ENCODE data around the gene ETHE1.
A peak's percentile ranks its signal among the peaks of the same experiment; 100 is the strongest.

ETHE1 gene

DNA sequence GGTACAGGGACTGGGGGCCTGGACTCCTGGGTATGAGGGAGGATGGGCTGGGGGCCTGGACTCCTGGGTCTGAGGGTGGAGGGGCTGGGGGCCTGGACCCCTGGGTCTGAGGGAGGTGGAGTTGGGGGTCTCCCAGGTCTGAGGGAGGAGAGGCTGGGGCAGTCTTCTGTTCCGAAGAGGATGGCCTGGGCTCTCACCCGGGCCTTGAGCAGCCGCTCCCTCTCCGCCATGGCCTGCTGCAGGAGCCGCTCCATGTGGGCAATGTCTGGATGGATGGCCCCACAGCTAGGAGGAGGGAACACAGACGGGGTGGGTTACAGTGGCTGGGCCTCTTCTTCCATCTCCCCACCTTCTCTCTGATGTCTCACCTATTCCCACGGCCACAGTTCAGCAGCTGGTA is 40.6 kb downstream of the ETHE1 start:
- DNase-seq = no peak

DNA sequence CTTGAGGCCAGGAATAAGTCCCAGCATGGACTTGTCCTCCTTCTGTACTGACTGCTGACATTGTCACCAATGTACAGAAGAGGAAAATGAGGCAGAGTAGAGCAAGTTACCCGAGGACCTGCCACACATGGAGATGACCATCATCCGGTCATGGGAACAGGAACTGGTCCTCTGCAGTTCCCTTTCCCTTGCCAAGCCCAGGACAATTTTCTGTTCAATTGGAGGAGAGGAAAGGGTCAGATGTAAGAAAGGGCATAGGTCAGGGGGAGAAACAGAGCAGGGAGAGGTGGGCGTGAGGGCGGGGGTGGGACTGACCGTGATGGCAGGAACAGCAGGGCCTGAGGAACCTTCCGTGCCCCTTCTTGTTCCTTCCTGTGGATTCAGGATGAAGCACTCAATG is 41.0 kb downstream of the ETHE1 start:
- no peak for DNase-seq

DNA sequence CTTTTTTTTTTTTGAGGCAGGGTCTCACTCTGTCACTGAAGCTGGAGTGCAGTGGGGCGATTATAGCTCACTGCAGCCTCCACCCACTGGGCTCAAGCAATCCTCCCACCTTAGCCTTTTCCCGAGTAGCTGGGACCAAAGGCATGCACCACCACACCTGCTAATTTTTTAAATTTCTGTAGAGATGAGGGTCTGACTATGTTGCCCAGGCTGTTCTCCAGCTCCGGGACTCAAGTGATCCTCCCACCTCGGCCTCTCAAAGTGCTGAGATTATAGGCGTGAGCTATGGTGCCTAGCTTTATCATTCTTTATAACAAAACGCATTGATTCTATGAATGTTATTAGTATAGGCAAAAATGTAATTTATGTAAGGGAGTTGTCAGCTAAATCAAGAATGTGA is 43.7 kb downstream of the ETHE1 start:
- DNase-seq = no peak

DNA sequence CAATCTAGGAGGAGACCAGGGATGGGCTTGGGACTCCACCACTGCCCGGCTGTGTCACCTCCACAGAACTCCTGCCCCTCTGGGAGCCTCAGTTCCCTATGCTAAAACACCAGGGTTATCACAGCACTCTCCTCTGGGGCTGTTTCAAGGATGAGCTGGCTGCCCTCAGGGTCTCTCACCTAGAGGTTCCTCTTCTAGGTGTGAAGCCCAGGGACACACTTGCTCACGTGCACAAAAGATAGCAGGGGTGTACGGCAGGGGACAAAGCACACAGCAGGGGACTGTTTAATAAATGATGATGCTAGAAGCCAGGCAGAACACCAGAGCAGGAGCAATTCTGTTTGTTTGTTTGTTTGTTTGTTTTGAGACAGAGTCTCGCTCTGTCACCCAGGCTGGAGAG is 44.8 kb downstream of the ETHE1 start:
- no peak for DNase-seq

DNA sequence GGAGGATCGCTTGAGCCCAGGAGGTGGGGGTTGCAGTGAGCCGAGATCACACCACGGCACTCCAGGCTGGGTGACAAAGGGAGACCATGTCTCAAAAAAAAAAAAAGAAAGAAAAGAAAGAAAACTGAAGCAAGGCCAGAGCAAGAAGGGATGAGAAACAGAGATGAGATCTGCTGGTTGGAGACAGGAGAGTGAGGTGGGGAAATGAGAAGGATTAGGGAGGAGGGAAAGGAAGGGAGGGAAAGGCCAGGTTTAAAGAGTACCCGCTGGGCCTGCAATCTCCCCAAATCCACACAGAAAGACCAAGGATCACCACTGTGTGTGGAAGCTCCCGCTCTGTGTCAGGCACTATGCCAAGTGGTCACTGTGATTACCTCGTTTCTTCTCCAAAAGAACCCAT is 45.3 kb downstream of the ETHE1 start:
- DNase-seq = no peak

DNA sequence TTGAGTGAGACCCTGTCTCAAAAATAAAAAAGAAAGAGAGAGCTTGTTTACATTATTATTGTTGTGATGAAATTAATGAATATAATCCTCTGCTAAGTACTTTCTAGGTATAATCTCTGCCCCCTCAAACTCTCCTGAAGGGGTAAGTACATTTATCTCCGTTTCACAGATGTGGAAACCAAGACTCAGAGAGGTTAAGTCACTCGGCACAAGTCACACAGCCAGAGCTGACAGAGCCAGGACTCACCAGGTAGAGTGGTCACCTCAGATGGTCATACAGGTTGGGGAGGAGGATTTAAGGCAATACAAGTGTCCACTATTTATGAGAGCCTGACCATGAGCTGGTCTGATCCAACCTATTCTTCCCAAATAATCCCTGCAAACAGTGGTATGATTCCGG is 46.4 kb downstream of the ETHE1 start:
- DNase-seq = no peak

DNA sequence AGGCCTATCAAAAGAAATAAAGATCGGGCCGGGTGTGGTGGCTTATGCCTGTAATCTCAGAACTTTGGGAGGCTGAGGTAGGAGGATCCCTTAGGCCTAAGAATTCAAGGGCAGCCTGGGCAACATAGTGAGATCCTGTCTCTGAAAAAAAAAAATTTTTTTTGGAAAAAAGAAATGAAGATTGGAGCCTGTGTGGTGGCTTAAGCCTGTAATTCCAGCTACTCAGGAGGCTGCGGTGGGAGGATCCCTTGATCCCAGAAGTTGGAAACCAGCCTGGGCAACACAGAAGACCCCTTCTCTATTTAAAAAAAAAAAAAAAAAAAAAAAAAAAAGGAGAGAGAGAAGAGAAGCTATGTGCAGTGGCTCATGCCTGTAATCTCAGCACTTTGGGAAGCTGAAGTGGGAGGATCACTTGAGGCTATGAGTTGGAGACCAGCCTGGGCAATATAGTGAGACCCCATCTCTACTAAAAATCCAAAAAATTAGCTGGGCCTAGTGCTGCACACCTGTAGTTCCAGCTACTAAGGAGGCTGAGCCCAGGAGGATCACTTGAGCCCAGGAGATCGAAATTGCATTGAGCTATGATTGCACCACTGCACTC is 46.9 kb downstream of the ETHE1 start:
- DNase-seq = no peak

DNA sequence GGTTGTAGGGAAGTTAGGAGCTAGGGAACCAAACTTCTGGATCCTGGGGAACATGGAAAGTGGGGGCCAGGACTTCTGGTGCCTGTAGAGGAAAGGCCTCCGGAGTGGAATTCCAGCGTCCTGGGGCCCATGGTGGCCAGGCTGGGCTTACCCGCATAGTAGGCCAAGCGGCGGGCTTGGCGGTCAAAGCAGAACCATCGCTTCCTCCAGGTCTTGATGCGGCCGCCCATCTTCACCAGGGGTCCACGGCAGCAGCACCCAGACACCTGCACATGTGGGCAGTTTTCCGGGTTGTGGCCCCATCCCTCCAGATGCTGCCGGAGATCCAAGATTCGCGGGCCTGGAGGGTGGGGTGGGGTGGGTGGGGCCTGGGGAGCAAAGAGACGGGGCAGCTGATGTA is 47.8 kb downstream of the ETHE1 start:
- DNase-seq = no peak

DNA sequence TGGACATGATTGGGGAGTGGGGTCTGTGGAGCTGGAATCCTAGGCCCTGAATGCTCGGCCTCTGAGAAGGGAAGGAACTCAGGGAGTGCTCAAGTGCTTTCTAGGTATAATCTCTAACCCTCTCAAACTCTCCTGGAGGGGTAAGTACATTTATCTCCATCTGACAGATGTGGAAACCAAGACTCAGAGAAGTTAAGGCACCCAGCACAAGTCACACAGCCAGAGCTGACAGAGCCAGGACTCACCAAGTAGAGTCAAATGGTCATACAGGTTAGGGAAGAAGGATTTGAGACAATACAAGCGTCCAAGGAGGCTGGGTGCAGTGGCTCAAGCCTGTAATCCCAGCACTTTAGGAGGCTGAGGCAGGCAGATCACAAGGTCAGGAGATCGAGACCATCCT is 48.7 kb downstream of the ETHE1 start:
- no peak for DNase-seq

DNA sequence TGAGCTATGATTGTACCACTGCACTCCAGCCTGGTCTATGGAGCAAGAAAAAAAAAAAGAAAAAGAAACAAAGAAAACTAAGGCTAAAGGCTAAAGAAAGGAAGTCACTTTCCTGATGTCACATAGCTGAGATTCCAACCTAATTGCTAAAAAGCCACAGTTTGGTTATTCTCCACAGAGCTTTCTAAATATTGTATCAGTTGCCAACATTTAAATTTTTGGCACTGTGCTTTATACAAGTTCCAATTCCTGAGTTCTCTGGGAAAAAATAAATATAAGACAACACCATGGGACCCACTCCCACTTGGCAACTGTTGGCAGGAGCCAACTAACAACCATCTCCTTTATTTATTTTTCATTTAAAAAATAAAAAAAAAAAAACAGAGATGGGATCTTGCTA is 50.4 kb downstream of the ETHE1 start:
- no peak for DNase-seq

DNA sequence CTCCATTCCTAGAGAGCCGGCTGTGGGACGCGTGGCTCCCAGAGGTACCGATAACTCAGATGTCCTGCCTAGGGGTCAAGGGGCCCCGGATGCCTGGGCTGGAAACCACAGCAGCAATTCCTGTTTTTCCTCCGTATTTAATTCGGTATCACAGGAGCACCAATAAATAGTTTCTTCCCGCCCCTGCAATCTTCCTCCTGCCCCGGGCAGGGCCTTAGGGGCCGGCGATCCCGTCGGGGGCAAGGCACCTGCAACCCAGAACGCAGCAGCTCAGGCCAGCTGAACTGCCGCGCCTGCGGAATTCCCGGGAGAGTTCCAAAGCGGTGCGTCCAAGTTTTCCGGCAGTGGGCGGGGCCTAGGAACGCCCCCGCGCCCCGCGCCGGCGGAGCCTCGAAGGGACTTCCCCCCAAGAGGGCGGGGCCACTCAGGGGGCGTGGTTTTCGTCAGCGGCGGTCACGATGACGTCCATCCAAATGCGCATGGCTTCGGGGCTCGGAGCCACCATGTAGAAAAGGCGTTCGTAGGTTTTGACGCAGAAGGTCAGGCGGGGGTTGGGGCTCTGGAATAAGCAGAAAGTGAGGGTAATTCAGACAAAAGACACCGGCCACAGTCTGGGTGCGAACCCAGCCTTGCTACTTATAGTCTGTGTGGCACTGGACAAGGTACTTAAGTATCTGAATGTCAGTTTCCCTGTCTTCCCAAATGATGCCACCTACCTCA is 51.9 kb downstream of the ETHE1 start:
- peak; percentile 95 to 96 for DNase-seq

DNA sequence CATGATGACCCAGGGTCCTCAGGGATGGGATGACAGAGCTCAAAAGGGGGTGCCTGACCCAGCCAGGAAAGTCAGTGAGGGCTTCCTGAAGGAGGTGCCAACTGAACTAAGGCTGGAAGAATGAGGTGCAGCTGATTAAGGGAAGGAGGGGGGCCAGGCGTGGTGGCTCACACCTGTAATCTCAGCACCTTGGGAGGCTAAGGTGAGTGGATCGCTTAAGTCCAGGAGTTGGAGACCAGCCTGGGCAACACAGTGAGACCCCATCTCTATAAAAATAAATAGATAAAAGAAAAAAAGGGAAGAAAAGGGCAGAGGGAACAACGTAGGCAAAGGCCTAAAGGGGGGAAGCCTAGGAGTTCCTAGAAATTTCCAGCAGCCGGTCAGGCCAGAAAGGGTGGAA is 52.5 kb downstream of the ETHE1 start:
- DNase-seq = no peak

DNA sequence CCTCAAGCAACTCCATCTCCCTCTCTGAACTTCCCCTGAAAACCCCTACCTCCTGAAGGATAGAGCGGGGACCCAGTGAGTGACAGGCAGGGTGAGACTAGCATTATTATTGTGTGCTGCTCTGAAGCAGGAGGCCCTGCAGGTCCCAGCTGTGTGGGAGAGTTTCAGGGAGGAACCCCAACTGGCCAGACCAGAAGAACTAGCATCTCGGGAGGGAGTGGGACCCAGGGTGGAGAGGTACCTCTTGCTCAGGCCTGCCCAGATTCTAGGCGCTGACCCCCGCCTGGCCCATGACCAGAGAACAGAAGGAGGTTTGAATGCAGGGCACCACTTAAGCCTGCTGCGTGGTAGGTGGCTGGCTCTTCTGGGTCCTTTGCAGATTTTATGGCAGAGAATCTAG is 55.9 kb downstream of the ETHE1 start:
- DNase-seq = no peak

DNA sequence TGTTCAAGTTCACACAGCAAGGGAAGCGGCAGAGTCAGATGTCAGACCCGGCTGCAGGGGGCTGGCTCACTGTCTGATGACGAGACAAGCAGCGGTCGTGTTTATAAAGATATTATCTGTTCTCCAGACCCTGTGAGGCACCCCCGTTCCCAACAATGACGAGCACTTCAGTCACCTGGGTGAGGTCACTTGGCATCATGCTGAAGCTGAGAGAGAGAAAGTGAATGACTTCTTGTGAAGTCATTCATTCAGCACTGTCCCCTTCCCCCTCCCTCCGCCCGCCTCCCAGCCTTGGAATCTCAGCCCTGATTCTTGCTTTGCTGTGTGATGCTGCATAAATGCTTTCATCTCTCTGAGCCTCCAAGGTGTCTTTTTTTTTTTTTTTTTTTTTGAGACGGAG is 56.7 kb downstream of the ETHE1 start:
- peak; percentile 16 to 40 for DNase-seq

DNA sequence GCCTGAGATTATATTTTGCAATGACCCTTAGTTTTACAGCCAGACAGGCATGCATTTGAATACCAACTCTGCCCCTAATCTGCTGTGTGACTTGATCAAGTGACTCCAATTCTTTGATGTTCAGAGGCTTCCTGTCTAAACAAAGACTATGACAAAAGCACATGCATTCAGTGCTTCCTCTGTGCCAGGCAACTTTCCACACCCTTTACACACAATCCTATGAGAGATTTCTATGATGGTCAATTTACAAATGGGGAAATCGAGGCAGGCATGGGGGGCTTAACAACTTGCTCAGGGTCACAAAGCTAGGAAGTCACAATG is 57.9 kb downstream of the ETHE1 start:
- no peak for DNase-seq

DNA sequence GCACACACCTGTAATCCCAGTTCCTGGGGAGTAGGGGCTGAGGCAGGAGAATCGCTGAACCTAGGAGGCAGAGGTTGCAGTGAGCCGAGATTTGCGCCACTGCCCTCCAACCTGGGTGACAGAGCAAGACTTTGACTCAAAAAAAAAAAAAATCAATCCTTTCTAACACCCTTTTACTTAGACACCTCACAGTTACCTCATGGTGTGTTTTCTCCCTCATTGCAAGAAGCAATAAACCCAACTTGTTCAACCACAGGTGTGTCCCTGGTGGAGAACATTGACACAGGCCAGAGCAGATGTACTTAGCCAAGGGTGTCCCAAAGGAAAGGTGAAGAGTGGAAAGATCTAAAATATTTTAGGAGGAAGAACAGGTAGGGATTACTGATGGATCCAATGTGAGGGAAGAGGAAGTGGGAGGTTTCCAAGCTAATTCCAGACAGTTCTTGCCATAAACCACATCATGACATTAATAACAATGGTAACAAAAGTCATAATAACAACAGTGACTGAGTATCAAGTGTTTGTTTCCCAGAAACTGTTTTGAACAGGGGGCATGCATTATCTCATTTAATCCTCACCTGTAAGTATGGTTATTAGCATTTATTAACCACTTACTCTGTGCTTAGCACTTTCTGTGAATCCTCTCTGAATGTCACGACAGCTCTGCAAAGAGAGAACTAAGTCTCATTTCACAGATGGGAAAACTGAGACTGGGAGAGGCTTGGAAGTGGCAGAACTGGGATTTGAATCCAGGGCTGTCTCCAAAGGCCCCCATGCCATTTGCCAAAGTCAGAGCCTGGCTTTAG is 58.4 kb downstream of the ETHE1 start:
- no peak for DNase-seq

DNA sequence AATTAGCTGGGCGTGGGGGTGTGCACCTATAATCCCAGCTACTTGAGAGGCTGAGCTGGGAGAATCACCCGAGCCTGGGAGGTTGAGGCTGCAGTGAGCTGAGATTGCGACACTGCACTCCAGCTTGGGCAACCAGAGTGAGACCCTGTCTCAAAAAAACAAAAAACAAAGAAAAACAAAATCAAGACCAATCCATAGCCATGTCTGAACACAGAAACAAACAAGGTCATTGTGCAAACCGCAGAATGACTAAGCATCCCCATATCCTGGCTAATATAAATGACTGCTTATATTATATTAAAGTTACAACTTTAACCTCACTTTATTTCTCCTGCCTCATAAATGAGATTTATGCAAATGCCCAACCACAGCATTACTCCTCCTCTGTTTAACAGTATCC is 59.3 kb downstream of the ETHE1 start:
- DNase-seq = no peak

DNA sequence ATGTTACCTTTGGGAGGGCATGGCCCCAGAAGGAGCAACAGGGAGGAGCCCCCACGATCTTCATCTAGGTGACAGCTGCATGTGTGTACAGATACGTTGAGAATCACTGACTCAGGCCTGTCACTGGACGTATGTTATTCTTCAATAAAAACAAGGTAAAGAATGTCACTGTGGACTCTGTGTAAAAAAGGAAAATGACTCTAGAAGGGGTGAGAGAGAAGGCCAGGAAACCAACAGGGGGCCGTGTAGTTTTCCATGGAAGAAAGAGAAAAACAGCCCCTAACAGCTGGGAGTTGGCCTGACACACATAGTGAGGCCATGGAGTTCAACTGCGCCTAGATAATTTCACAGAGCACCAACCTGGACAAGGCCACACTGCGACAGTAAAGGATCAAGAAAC is 59.7 kb downstream of the ETHE1 start:
- DNase-seq = no peak

DNA sequence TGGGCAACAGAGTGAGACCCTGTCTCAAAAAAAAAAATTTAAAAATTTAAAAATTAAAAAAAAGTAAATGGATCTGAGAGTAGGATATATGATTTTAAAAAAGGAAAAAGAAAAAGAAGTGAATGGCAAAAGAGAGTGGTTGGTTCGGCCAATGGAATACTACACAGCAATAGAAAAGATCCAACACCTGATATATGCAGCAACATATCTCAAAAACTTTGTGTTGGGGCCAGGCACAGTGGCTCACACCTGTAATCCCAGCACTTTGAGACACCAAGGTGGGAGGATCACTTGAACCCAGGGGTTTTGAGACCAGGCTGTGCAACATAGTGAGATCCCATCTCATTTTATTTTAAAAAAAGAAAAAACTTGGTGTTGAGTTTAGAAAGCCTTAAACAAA is 60.2 kb downstream of the ETHE1 start:
- no peak for DNase-seq

DNA sequence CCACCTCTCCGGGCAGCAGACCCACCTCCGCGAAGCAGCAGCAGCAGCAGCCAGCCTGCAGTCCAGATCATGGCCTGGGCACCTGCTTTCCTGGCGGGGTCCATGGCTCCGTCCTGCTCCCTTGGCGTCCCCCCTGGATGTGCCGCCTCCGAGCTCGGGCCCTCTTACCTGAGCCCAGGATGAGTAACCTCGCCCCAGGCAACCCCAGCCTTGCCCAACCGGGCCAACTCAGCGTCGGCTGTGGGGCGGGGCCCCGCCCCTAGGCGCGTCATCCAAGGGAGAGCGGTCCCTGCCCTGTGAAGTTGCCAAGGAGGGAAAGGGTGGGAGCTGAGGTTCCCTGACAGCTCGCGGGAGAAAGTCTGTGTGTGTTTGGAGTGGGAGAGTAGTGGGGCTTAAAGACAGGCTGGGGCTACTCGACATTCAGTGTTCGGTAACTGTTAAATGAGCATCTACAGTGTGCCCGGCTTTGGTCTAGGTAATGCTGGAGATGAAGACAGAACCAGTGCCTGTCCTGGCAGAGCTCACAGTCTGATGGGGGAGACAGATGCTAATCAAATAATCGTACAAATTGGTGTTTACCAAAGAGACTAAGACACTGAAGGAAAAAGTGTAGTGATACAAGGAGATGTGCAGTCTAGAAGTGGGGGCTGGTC is 61.4 kb downstream of the ETHE1 start, which contains the start of gene LYPD3:
Gene LYPD3 (minus strand): TSS at position 141 of the 653 bp plus-strand sequence. CDS start 37 bp downstream, at position 104.
- DNase-seq = no peak

DNA sequence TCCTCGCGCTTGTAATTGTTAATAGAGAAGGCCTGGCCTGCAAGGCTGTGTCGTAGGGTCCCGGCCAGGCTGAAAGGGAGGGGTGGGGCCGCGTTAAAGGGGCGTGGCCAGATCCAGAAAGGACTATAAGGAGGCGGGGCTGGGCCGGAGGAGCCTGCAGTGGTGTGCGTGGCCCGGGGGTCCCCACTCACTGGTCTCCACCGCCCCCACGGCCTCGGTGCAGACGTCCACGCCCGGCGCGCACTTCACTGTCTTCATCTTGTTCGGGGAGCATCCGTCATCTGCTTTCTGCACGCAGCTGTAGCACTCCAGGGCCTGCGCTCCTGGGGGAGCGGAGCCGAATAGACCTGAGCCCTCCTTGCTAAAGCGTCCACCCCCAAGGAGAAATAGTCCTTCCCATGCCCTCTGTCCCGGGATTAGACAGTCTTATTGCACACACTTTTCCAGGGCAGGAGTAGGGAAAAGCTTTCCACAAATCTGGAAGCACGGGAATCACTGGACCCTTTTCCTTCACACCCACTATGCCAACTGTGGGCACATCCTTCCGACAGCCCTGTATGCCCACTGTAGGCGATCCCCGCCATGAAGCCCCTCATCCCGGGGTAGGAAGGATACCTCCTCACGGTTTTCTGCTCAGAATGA is 62.7 kb downstream of the ETHE1 start:
- DNase-seq = peak; percentile 76 to 79

DNA sequence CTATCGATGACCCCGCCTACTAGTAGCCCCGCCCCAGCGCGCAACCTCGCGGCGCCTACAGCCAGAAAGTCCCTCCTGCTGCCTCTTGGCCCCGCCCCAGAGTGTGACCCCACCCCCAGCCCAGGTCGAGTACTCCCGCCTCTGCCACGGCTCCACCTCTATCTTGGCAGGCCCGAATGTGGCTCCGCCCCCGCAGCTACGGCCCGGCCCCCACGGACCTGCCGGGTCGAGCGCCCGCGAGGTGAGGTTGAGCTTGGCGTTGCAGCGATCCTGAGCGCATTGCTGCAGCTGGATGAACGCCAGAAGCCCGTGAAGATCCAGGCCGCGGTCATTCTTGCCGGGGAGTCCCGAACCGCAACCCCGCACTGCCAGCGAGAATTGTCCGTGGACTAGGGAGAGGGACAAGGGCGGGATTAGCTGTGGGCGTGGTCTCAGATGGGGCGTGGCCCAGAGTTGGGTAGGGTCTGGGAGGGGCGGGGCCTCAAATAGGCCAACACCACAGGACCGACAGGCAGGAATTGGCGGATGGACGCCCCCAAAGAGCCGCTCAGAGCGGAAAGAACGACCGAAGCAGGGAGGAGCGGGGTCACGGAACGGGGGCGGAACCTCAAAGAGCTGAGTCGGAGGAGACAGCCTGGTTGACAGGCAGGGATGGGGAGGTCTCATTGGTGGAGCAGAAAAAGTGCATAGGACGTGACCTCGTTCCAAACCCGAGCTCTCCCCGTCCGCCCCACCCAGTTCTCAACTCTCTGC is 63.4 kb downstream of the ETHE1 start:
- DNase-seq = peak; percentile 99 to 100
